Measurements from ENCODE around the gene CCDC159.
"Not testable (repeated sequence)": the region's sequence is repeated elsewhere in the genome, so short reads cannot be mapped to it uniquely, and the experiment has no call there.

Gene CCDC159

GRCh38 chr19:11367528-11367927 lies 21.2 kb downstream of the CCDC159 start:
- DNase-seq, result no peak

GRCh38 chr19:11370744-11371143 lies 24.4 kb downstream of the CCDC159 start:
- DNase-seq, result no peak

GRCh38 chr19:11373166-11373884 lies 27.0 kb downstream of the CCDC159 start:
- peak in 1 of 3 donors; percentile 15 for DNase-seq

GRCh38 chr19:11373885-11374432 lies 27.6 kb downstream of the CCDC159 start:
- DNase-seq, result peak in 1 of 3 donors; percentile 6

- peak; percentile 98 to 100 (median 99) for DNase-seq
These were observed 28.3 kb downstream of the CCDC159 start, which contains the start of gene SWSAP1 for GRCh38 chr19:11374433-11375142. Gene SWSAP1, plus strand, starts transcription at chr19:11374666. Its CDS starts 15 bp downstream, at chr19:11374681.

- peak in 2 of 3 donors; percentile 26 to 47 for DNase-seq
These were observed 29.0 kb downstream of the CCDC159 start for GRCh38 chr19:11375143-11375948.

GRCh38 chr19:11377237-11377636 lies 30.9 kb downstream of the CCDC159 start:
- peak; percentile 62 to 73 (median 64) for DNase-seq

GRCh38 chr19:11377756-11378155 lies 31.4 kb downstream of the CCDC159 start:
- DNase-seq, result no peak

GRCh38 chr19:11378319-11379189 lies 32.2 kb downstream of the CCDC159 start:
- DNase-seq, result peak; percentile 47 to 63 (median 49)

- DNase-seq, result not testable (repeated sequence)
These were observed 33.0 kb downstream of the CCDC159 start for GRCh38 chr19:11379269-11379845.

GRCh38 chr19:11379857-11380350 lies 33.6 kb downstream of the CCDC159 start:
- DNase-seq, result no peak

GRCh38 chr19:11380653-11381537 lies 34.6 kb downstream of the CCDC159 start:
- peak; percentile 94 to 95 (median 94) for DNase-seq

GRCh38 chr19:11382898-11383705 lies 36.8 kb downstream of the CCDC159 start:
- peak; percentile 64 to 82 (median 71) for DNase-seq

GRCh38 chr19:11383706-11384048 lies 37.4 kb downstream of the CCDC159 start:
- DNase-seq, result no peak

- no peak for DNase-seq
These were observed 38.4 kb downstream of the CCDC159 start for GRCh38 chr19:11384778-11385129.

- DNase-seq, result peak; percentile 49 to 61 (median 57)
These were observed 41.1 kb downstream of the CCDC159 start for GRCh38 chr19:11387162-11388034.

- DNase-seq, result no peak
These were observed 44.0 kb downstream of the CCDC159 start for GRCh38 chr19:11390359-11390758.

- no peak for DNase-seq
These were observed 44.8 kb downstream of the CCDC159 start for GRCh38 chr19:11390933-11391680.
